GM23338 (cell line): ENCODE data around the gene ACBD3. TPM values are rescaled to one million over a fixed set of nuclear protein-coding genes. Genes with fewer than 3 reads are reported as not detected.

Experiments used
- ATAC-seq: fragments of 200-7000 bp; cut with Tn5 transposase; 3 replicates; pipeline ENCODE4 v1.9.1; 2020
- DNase-seq: peaks from one replicate; pipeline ENCODE4 v3.0.0-alpha.2; 2015; ENCODE audit warnings: low spot score
- H2AFZ ChIP-seq: fragments of 200-600 bp; sonication (generic); 2 replicates; pipeline ENCODE4 v1.8.0; 2016; ENCODE audit warnings: antibody characterized with exemption, mild to moderate bottlenecking, moderate library complexity
- H3F3A ChIP-seq: fragments of 200-600 bp; sonication (generic); replicated peaks from 2 replicates; pipeline ENCODE4 v1.8.0; 2017; ENCODE audit warnings: antibody characterized with exemption, mixed run types, low read depth
- H3K27ac ChIP-seq: fragments of 200-600 bp; sonication (generic); 2 replicates; pipeline ENCODE4 v1.6.1; 2016; ENCODE audit warnings: low read depth
- H3K27me3 ChIP-seq: fragments of 200-600 bp; sonication (generic); 2 replicates; pipeline ENCODE4 v1.8.0; 2016; ENCODE audit warnings: mild to moderate bottlenecking, mixed run types, moderate library complexity; ENCODE audit not compliant: insufficient read depth
- H3K36me3 ChIP-seq: fragments of 200-600 bp; sonication (generic); 2 replicates; pipeline ENCODE4 v1.8.0; 2016; ENCODE audit warnings: mild to moderate bottlenecking; ENCODE audit not compliant: insufficient read depth
- H3K4me1 ChIP-seq: fragments of 200-600 bp; sonication (generic); 2 replicates; pipeline ENCODE4 v1.8.0; 2016; ENCODE audit warnings: mild to moderate bottlenecking, moderate library complexity; ENCODE audit not compliant: insufficient read depth
- H3K4me2 ChIP-seq: fragments of 200-600 bp; sonication (generic); 2 replicates; pipeline ENCODE4 v1.7.1; 2017; ENCODE audit warnings: mixed run types
- H3K4me3 ChIP-seq: fragments of 200-600 bp; sonication (generic); 2 replicates; pipeline ENCODE4 v1.6.1; 2016; ENCODE audit warnings: mixed run types
- H3K79me2 ChIP-seq: fragments of 200-600 bp; sonication (generic); replicated peaks from 2 replicates; pipeline ENCODE4 v1.8.0; 2017; ENCODE audit warnings: mild to moderate bottlenecking; ENCODE audit not compliant: insufficient read depth
- H3K9me2 ChIP-seq: fragments of 200-600 bp; sonication (generic); 2 replicates; pipeline ENCODE4 v1.8.0; 2017; ENCODE audit not compliant: insufficient read depth
- H4K20me1 ChIP-seq: fragments of 200-600 bp; sonication (generic); replicated peaks from 2 replicates; pipeline ENCODE4 v1.8.0; 2017; ENCODE audit warnings: mild to moderate bottlenecking; ENCODE audit not compliant: insufficient read depth
- H3K27ac Mint-ChIP-seq: 2 replicates; pipeline ENCODE4 v1.8.0; 2020; ENCODE audit warnings: inconsistent platforms, mild to moderate bottlenecking, moderate library complexity, mixed read lengths
- H3K27me3 Mint-ChIP-seq: 3 replicates; pipeline ENCODE4 v1.8.0; 2022; ENCODE audit warnings: low read depth, mild to moderate bottlenecking, moderate library complexity, mixed read lengths, inconsistent platforms; ENCODE audit not compliant: insufficient read depth, poor library complexity
- H3K36me3 Mint-ChIP-seq: 3 replicates; pipeline ENCODE4 v1.8.0; 2021; ENCODE audit warnings: low read depth, mild to moderate bottlenecking, inconsistent platforms, moderate library complexity, mixed read lengths
- H3K4me1 Mint-ChIP-seq: 3 replicates; pipeline ENCODE4 v1.8.0; 2020; ENCODE audit warnings: mild to moderate bottlenecking, inconsistent platforms, mixed read lengths
- H3K4me3 Mint-ChIP-seq: 3 replicates; pipeline ENCODE4 v1.8.0; 2021; ENCODE audit warnings: moderate library complexity, mild to moderate bottlenecking, inconsistent platforms, mixed read lengths
- H3K9me3 Mint-ChIP-seq: 3 replicates; pipeline ENCODE4 v1.8.0; 2020; ENCODE audit warnings: moderate library complexity, mild to moderate bottlenecking, inconsistent platforms, mixed read lengths
- CREB1 ChIP-seq: fragments of 250-450 bp; sonication (Bioruptor Pico); IDR thresholded peaks from 2 replicates; pipeline ENCODE4 v1.5.0; 2020; ENCODE audit warnings: low read depth, mild to moderate bottlenecking, moderate library complexity
- EZH2 ChIP-seq: fragments of 200-600 bp; sonication (generic); IDR thresholded peaks from one replicate; pipeline ENCODE4 v1.8.0; 2017; ENCODE audit warnings: antibody characterized with exemption, mild to moderate bottlenecking, low read depth; ENCODE audit not compliant: unreplicated experiment
- EZH2phosphoT487 ChIP-seq: fragments of 200-600 bp; sonication (generic); IDR thresholded peaks from one replicate; pipeline ENCODE4 v1.8.1; 2018; ENCODE audit warnings: antibody characterized with exemption; ENCODE audit not compliant: unreplicated experiment
- JUNB ChIP-seq: IDR thresholded peaks from one replicate; pipeline ENCODE4 v1.6.1; 2016; ENCODE audit warnings: antibody characterized with exemption; ENCODE audit not compliant: unreplicated experiment
- NANOG ChIP-seq: IDR thresholded peaks from 2 replicates; pipeline ENCODE4 v1.6.1; 2016; ENCODE audit warnings: antibody characterized with exemption, borderline replicate concordance
- REST ChIP-seq: IDR thresholded peaks from one replicate; pipeline ENCODE4 v1.6.1; 2018; ENCODE audit warnings: antibody characterized with exemption; ENCODE audit not compliant: unreplicated experiment
- ZNF331 ChIP-seq: fragments of 250-450 bp; sonication (Bioruptor Pico); IDR thresholded peaks from 2 replicates; pipeline ENCODE4 v1.5.0; 2020; ENCODE audit warnings: low read depth, mild to moderate bottlenecking, moderate library complexity
- polyA plus RNA-seq: library from polyadenylated mRNA; unstranded; fragments of >200 nt; fragmentation: Nextera tagmentation; extraction: Ambion mirVana; gene quantifications from 2 replicates; pipeline ENCODE4 v1.2.1, GENCODE V29; 2016
- total RNA-seq: library from RNA; depleted of rRNA; stranded (reverse); fragments of >200 nt; shearing (Covaris generic); gene quantifications from 2 replicates; pipeline ENCODE4 v1.2.3, GENCODE V29; 2014
- TF ChIP-seq, protein P1 (sequence below), 2 experiments: fragments of 200-600 bp in 1 of 2; sonication (generic) in 1 of 2; conservative IDR thresholded peaks; 2 replicates each; pipeline versions ENCODE4 v1.5.1 to v1.6.1; 2016 to 2017; ENCODE audit warnings: antibody characterized with exemption in 2 of 2, low read depth in 2 of 2, mild to moderate bottlenecking in 2 of 2, moderate library complexity in 1 of 2

The ACBD3 gene
- total and polyA plus RNA-seq, 2 experiments from 2014 or later: 17.1 to 36.2 TPM

- Histone ChIP-seq H3K4me3 (no peak overlapping the region), H3K36me3 (no peaks in the 10 kb centered on the region), H3K79me2 (peaks cover 90% of the 10 kb centered on the region), H3K27me3 (no peaks in the 10 kb centered on the region), H2AFZ (no peak overlapping the region), H4K20me1 (peaks cover 32% of the 10 kb centered on the region), H3K27ac (peak overlapping the region; percentile 42; the same call in 1 of the 2 replicates), H3F3A (peaks cover 7% of the 10 kb centered on the region), H3K4me1 (peaks cover 6% of the 10 kb centered on the region; the same call in 1 of the 2 replicates), H3K9me2 (no peaks in the 10 kb centered on the region), H3K4me2 (peak overlapping the region; percentile 40; the same call in 1 of the 2 replicates)
- peak; percentile 29 for DNase-seq
- TF ChIP-seq, protein P1, sequence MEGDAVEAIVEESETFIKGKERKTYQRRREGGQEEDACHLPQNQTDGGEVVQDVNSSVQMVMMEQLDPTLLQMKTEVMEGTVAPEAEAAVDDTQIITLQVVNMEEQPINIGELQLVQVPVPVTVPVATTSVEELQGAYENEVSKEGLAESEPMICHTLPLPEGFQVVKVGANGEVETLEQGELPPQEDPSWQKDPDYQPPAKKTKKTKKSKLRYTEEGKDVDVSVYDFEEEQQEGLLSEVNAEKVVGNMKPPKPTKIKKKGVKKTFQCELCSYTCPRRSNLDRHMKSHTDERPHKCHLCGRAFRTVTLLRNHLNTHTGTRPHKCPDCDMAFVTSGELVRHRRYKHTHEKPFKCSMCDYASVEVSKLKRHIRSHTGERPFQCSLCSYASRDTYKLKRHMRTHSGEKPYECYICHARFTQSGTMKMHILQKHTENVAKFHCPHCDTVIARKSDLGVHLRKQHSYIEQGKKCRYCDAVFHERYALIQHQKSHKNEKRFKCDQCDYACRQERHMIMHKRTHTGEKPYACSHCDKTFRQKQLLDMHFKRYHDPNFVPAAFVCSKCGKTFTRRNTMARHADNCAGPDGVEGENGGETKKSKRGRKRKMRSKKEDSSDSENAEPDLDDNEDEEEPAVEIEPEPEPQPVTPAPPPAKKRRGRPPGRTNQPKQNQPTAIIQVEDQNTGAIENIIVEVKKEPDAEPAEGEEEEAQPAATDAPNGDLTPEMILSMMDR (conservative IDR thresholded peaks at IDR 0.05; ENCODE audit: low read depth in 2 of 2): peak; percentile 39 to 51
- TF ChIP-seq REST: no peak
- no peak overlapping the region for H3K27ac Mint-ChIP-seq
- H3K36me3 Mint-ChIP-seq: peaks cover 14% of the 10 kb centered on the region
- no peak for ATAC-seq
- no peaks in the 10 kb centered on the region for H3K9me3 Mint-ChIP-seq
- H3K27me3 Mint-ChIP-seq: peaks cover 2% of the 10 kb centered on the region
- H3K4me3 Mint-ChIP-seq: no peak overlapping the region
- H3K4me1 Mint-ChIP-seq: peaks cover 20% of the 10 kb centered on the region
Observed at GRCh38 chr1:226181996-226182714, 4.4 kb downstream of the ACBD3 start.

DNA sequence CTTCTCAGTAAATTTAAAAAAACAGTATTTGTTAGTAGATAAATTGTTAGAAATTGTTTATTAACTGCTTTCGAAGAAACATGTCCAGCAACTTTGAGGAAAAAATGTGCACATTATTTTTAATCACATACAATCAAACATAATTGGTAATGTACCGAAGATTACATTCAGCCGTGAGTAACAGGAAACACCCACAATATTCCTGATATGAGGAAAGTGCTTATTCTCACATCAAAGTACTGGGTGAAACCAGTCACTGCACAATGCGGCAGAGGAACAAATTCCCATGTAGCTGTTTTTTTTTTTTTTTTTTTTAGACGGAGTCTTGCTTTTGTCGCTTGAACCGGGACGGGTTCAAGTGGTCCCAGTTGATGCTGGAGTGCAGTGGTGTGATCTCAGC lies 9.7 kb downstream of the ACBD3 start:
- H3F3A ChIP-seq: no peaks in the 10 kb centered on the region; the same call in 1 of the 2 replicates
- 0 out of 2 replicates have a peak, but pooled peaks cover 2% of the 10 kb centered on the region for H3K4me1 ChIP-seq
- H4K20me1 ChIP-seq: peaks cover 40% of the 10 kb centered on the region
- no peak overlapping the region for H3K4me2 ChIP-seq
- DNase-seq (no peak), ATAC-seq (no peak)
- H3K9me2 ChIP-seq: no peaks in the 10 kb centered on the region
- H3K27me3 ChIP-seq: no peaks in the 10 kb centered on the region
- H3K36me3 ChIP-seq: no peaks in the 10 kb centered on the region
- no peak overlapping the region for H3K27ac ChIP-seq
- Mint-ChIP-seq H3K27ac (no peak overlapping the region), H3K9me3 (no peaks in the 10 kb centered on the region), H3K4me1 (peaks cover under 1% of the 10 kb centered on the region; the same call in 2 of the 3 replicates), H3K4me3 (no peak overlapping the region), H3K27me3 (peaks cover 5% of the 10 kb centered on the region), H3K36me3 (peaks cover 14% of the 10 kb centered on the region)
- no peak overlapping the region for H2AFZ ChIP-seq
- no peak overlapping the region for H3K4me3 ChIP-seq
- H3K79me2 ChIP-seq: peaks cover 100% of the 10 kb centered on the region
- TF ChIP-seq CREB1 (no peak), NANOG (no peak), JUNB (no peak), ZNF331 (no peak), EZH2phosphoT487 (no peak), EZH2 (no peak)
- TF ChIP-seq, protein P1 (conservative IDR thresholded peaks at IDR 0.05; ENCODE audit: low read depth in 2 of 2): no peak
